SK-N-SH (cell line): ENCODE results near the gene ATP2A3. TPM values are rescaled to one million over a fixed set of nuclear protein-coding genes. Genes with fewer than 3 reads are reported as not detected.

Experiments
- CTCF ChIA-PET: fragments of 300-600, 350-600 bp; formaldehyde crosslinking; extraction: SDS; loops from one replicate; lab custom pipeline; 2021; lab: Yijun Ruan, JAX
- POLR2A ChIA-PET: fragments of 350-600 bp; sonication (Branson Sonifier 250); formaldehyde crosslinking; extraction: SDS; loops from one replicate; lab custom pipeline; 2020; ENCODE audit warnings: antibody characterized with exemption, inconsistent platforms; lab: Yijun Ruan, JAX
- DNase-seq: peaks from one replicate; pipeline ENCODE4 v3.0.0; 2012
- H2AFZ ChIP-seq: fragments of 200-600 bp; sonication (generic); 2 replicates; pipeline ENCODE4 v1.8.1; 2016; ENCODE audit warnings: antibody characterized with exemption, mild to moderate bottlenecking, low read depth
- H3F3A ChIP-seq: fragments of 200-600 bp; sonication (generic); replicated peaks from 2 replicates; pipeline ENCODE3; 2016; ENCODE audit warnings: antibody characterized with exemption, mild to moderate bottlenecking; ENCODE audit not compliant: insufficient read depth
- H3K27ac ChIP-seq, 2 experiments: fragments of 200-500 bp in 1 of 2; fragments of 200-600 bp in 1 of 2; sonication (Bioruptor generic) in 1 of 2; sonication (generic), shearing (Covaris generic) in 1 of 2; 2 replicates each; pipeline versions ENCODE4 v1.5.1 to v1.6.1; 2014 to 2016; ENCODE audit warnings: low read depth in 2 of 2, inconsistent platforms in 1 of 2, low read length in 1 of 2, mild to moderate bottlenecking in 1 of 2, mixed read lengths in 1 of 2
- H3K27me3 ChIP-seq: fragments of 200-600 bp; sonication (generic), shearing (Covaris generic); 2 replicates; pipeline ENCODE4 v1.6.1; 2016; ENCODE audit warnings: mixed run types; ENCODE audit not compliant: insufficient read depth
- H3K36me3 ChIP-seq, 2 experiments: fragments of 200-500 bp in 1 of 2; fragments of 200-600 bp in 1 of 2; sonication (Bioruptor generic) in 1 of 2; sonication (generic) in 1 of 2; replicated peaks in 1 of 2; 2 replicates each; pipeline versions ENCODE3 to v1.5.1; 2014 to 2016; ENCODE audit warnings: low read length in 1 of 2, mild to moderate bottlenecking in 1 of 2; ENCODE audit not compliant: insufficient read depth in 2 of 2, control insufficient read depth in 1 of 2
- H3K4me1 ChIP-seq, 2 experiments: fragments of 200-500 bp in 1 of 2; fragments of 200-600 bp in 1 of 2; sonication (Bioruptor generic) in 1 of 2; sonication (generic), shearing (Covaris generic) in 1 of 2; 2 replicates each; pipeline versions ENCODE4 v1.5.1 to v1.6.1; 2014 to 2016; ENCODE audit warnings: low read depth in 1 of 2, low read length in 1 of 2, mixed run types in 1 of 2; ENCODE audit not compliant: insufficient read depth in 2 of 2, control insufficient read depth in 1 of 2
- H3K4me2 ChIP-seq: fragments of 200-600 bp; sonication (generic), shearing (Covaris generic); 2 replicates; pipeline ENCODE4 v1.6.1; 2017; ENCODE audit warnings: mixed run types
- H3K4me3 ChIP-seq, 2 experiments: fragments of 200-500 bp in 1 of 2; fragments of 200-600 bp in 1 of 2; sonication (Bioruptor generic) in 1 of 2; sonication (generic), shearing (Covaris generic) in 1 of 2; 2 replicates each; pipeline versions ENCODE4 v1.5.1 to v1.8.1; 2014 to 2016; ENCODE audit warnings: low read depth in 2 of 2, inconsistent platforms in 1 of 2, low read length in 1 of 2, mild to moderate bottlenecking in 1 of 2, mixed read lengths in 1 of 2, moderate library complexity in 1 of 2
- H3K79me2 ChIP-seq: fragments of 200-600 bp; sonication (generic); 2 replicates; pipeline ENCODE4 v1.8.1; 2017; ENCODE audit warnings: mild to moderate bottlenecking; ENCODE audit not compliant: insufficient read depth
- H3K9ac ChIP-seq: fragments of 200-600 bp; sonication (generic); 2 replicates; pipeline ENCODE4 v1.6.1; 2017; ENCODE audit warnings: mixed run types
- H3K9me2 ChIP-seq: fragments of 200-600 bp; sonication (generic); 2 replicates; pipeline ENCODE4 v1.6.1; 2017; ENCODE audit warnings: mixed run types
- H3K9me3 ChIP-seq: fragments of 200-600 bp; sonication (generic); 2 replicates; pipeline ENCODE4 v1.6.1; 2017; ENCODE audit warnings: mixed run types, mild to moderate bottlenecking, moderate library complexity
- H4K20me1 ChIP-seq: fragments of 200-600 bp; sonication (generic); 2 replicates; pipeline ENCODE4 v1.6.1; 2017; ENCODE audit warnings: mild to moderate bottlenecking, mixed run types; ENCODE audit not compliant: insufficient read depth
- CHD2 ChIP-seq: fragments of 150-350 bp; IDR thresholded peaks from 2 replicates; pipeline ENCODE4 v1.6.1; 2018; ENCODE audit warnings: low read length; ENCODE audit not compliant: partially characterized antibody
- ELF1 ChIP-seq: IDR thresholded peaks from 2 replicates; pipeline ENCODE4 v1.4.0; 2012
- EP300 ChIP-seq, 2 experiments: IDR thresholded peaks; 2 replicates each; pipeline versions ENCODE4 v1.4.0 to v1.6.1; 2012; ENCODE audit warnings: borderline replicate concordance in 1 of 2, low read depth in 1 of 2, low read length in 1 of 2
- FOXJ3 ChIP-seq: sonication (generic); formaldehyde crosslinking; IDR thresholded peaks from 2 replicates; pipeline ENCODE4 v1.5.1; 2020; ENCODE audit warnings: mild to moderate bottlenecking, missing genetic modification reagents
- FOXM1 ChIP-seq: IDR thresholded peaks from 2 replicates; pipeline ENCODE4 v1.4.0; 2012; ENCODE audit warnings: low read depth, mild to moderate bottlenecking
- GABPA ChIP-seq: IDR thresholded peaks from 2 replicates; pipeline ENCODE4 v1.4.0; 2012; ENCODE audit warnings: low read depth, mild to moderate bottlenecking
- GATA2 ChIP-seq: sonication (generic); formaldehyde crosslinking; IDR thresholded peaks from 2 replicates; pipeline ENCODE4 v1.5.0; 2020; ENCODE audit warnings: mild to moderate bottlenecking, missing genetic modification reagents
- JUND ChIP-seq: IDR thresholded peaks from 2 replicates; pipeline ENCODE4 v1.4.0; 2012
- POLR2AphosphoS5 ChIP-seq: IDR thresholded peaks from 2 replicates; pipeline ENCODE4 v1.6.1; 2012; ENCODE audit warnings: low read depth, low read length
- RXRA ChIP-seq: IDR thresholded peaks from 2 replicates; pipeline ENCODE4 v1.4.0; 2012; ENCODE audit warnings: low read depth, mild to moderate bottlenecking, borderline replicate concordance
- SIN3A ChIP-seq: IDR thresholded peaks from 2 replicates; pipeline ENCODE4 v1.6.1; 2012; ENCODE audit warnings: low read depth, mild to moderate bottlenecking, low read length, moderate library complexity, borderline replicate concordance
- SMC3 ChIP-seq: IDR thresholded peaks from 2 replicates; pipeline ENCODE4 v1.6.1; 2012; ENCODE audit warnings: low read depth, low read length, improper control_type of control experiment
- TAF1 ChIP-seq: IDR thresholded peaks from 2 replicates; pipeline ENCODE4 v1.6.1; 2012; ENCODE audit warnings: low read depth, mild to moderate bottlenecking, low read length, moderate library complexity, borderline replicate concordance
- TCF12 ChIP-seq: IDR thresholded peaks from 2 replicates; pipeline ENCODE4 v1.4.0; 2012
- YY1 ChIP-seq: IDR thresholded peaks from 2 replicates; pipeline ENCODE4 v1.4.0; 2012; ENCODE audit warnings: low read depth, mild to moderate bottlenecking
- WGBS: methylation state at CpG from one replicate; pipeline ENCODE4 v1.1.6; 2017; ENCODE audit warnings: low lambda C conversion rate; 5-methylcytosine and 5-hydroxymethylcytosine counted together
- polyA plus RNA-seq, 3 experiments: library from polyadenylated mRNA; depleted of rRNA; stranded (reverse); fragments of >200 nt; gene quantifications; 2 replicates each; pipeline ENCODE4 v1.2.3, GENCODE V29; 2012
- TF ChIP-seq, protein P1 (sequence below): fragments of 150-350 bp; IDR thresholded peaks from 2 replicates; pipeline ENCODE4 v1.6.1; 2016; ENCODE audit warnings: mild to moderate bottlenecking, low read depth, low read length
- TF ChIP-seq, protein P2 (sequence below): IDR thresholded peaks from 2 replicates; pipeline ENCODE4 v1.4.0; 2012; ENCODE audit warnings: low read depth, borderline replicate concordance
- TF ChIP-seq, protein P3 (sequence below): IDR thresholded peaks from 2 replicates; pipeline ENCODE4 v1.4.0; 2012; ENCODE audit warnings: low read depth, borderline replicate concordance
- TF ChIP-seq, protein P4 (sequence below): IDR thresholded peaks from 2 replicates; pipeline ENCODE4 v1.4.0; 2012; ENCODE audit warnings: low read depth

ATP2A3 gene
- polyA plus RNA-seq, 1 of the 3 experiments (the other 2 are of a cell fraction) = 2.1 TPM

DNA sequence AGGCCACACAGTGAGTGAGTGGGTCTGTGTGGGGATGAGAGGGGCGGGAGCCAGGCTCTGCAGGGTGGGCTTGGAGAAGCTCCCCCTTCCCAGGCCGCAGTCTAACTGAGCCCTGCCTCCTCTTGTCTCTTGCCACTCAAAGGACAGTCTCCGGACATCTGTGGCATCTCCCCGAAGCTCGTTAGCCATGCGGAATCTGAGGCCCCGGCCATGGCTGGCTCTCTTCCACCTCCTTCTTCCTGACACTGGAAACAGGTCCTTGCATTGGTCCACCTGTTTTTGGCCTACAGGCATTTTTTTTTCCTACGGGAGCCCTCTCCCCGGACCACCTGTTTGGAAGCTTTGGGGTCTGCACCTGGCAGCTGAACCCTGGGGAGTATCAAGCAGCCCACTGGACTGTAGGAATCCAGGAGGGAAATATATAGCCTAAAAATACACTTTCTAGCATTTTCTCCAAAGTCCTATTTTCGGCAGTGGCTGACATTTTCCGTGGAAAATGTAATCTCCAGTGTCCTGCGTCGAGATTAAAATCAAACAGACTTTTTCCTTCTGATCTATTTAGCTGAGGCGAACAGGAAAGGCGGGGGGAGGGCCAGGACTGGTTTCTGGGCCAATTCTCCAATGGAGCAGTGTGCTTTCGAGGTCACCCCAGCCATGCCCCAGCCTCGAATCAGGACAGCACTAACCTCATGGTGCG, 9.1 kb downstream of the ATP2A3 start (continued):
- TF ChIP-seq, protein P1, sequence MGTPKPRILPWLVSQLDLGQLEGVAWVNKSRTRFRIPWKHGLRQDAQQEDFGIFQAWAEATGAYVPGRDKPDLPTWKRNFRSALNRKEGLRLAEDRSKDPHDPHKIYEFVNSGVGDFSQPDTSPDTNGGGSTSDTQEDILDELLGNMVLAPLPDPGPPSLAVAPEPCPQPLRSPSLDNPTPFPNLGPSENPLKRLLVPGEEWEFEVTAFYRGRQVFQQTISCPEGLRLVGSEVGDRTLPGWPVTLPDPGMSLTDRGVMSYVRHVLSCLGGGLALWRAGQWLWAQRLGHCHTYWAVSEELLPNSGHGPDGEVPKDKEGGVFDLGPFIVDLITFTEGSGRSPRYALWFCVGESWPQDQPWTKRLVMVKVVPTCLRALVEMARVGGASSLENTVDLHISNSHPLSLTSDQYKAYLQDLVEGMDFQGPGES = no peak
- TF ChIP-seq YY1 (no peak), SMC3 (no peak), FOXJ3 (no peak), CHD2 (no peak), POLR2AphosphoS5 (no peak), SIN3A (no peak)
- TF ChIP-seq, protein P2, sequence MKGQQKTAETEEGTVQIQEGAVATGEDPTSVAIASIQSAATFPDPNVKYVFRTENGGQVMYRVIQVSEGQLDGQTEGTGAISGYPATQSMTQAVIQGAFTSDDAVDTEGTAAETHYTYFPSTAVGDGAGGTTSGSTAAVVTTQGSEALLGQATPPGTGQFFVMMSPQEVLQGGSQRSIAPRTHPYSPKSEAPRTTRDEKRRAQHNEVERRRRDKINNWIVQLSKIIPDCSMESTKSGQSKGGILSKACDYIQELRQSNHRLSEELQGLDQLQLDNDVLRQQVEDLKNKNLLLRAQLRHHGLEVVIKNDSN = no peak

DNA sequence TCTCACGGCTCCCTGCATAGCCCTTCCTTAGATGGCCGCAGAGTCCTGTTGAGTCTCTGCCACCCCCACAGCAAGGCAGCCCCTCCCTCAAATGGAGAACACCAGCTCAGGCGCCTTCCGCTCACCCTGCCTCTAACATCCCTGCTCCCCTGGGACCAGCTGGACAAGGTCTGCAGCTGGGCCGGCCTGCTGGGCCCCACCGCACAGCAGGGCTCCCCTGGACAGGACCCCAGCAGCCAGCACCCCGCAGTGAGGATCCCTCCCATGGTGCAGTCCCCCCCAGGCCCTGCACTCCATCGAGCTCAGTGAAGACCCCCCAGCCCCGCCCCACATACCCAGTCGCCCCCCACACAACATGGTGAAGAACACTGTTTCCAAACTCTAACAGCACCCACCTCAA, 10.2 kb downstream of the ATP2A3 start:
- no peak overlapping the region for H3K9ac ChIP-seq
- no peak for DNase-seq
- H3K9me2 ChIP-seq = no peaks in the 10 kb centered on the region
- ChIA-PET POLR2A (interaction anchor here (1.0 kb wide), 1 partner anchor 47 kb away, joined by 8 read pairs; no protein-coding TSS in a partner anchor), CTCF (interaction anchor here (1.1 to 1.5 kb wide), 4 partner anchors 11 to 121 kb away, joined by 3 to 5 read pairs (median 4); no protein-coding TSS in a partner anchor)
- H3F3A ChIP-seq = no peaks in the 10 kb centered on the region
- no peaks in the 10 kb centered on the region for H3K79me2 ChIP-seq
- no peaks in the 10 kb centered on the region for H3K9me3 ChIP-seq
- H4K20me1 ChIP-seq = no peaks in the 10 kb centered on the region
- H3K27me3 ChIP-seq = no peaks in the 10 kb centered on the region
- no peak overlapping the region for H3K4me2 ChIP-seq
- no peak overlapping the region for H2AFZ ChIP-seq
- H3K4me1 ChIP-seq = peaks cover 0 to 16% of the 10 kb centered on the region in 2 experiments; a peak in 1 of 4 replicates
- no peaks in the 10 kb centered on the region for H3K36me3 ChIP-seq
- WGBS = 78% methylated on average over 5 of the region's 10 CpGs
- no peak overlapping the region for H3K4me3 ChIP-seq
- TF ChIP-seq EP300 (IDR thresholded peaks at IDR 0.05; ENCODE audit: borderline replicate concordance in 1 of 2, low read depth in 1 of 2, low read length in 1 of 2) = no peak
- no peak for TF ChIP-seq FOXM1
- no peak overlapping the region for H3K27ac ChIP-seq

DNA sequence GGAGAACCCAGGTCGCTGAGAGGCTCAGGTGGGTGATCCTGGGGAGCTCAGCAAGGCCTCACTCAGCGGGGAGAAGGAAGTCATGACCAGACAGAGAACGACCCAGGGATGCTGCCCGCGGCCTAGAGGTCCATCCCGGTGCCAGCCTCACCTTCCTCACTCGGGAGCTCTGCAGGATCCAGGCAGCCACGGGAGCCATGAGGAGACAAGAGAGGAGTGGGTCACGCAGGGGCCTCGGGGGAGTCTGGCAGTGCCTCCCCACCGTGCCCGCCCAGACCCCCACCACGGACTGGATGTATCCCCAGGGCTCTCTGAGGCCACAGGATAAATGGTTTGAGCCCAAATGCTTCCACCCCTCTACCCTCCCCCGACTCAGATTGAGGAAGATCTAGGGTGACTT, 10.7 kb downstream of the ATP2A3 start:
- no peaks in the 10 kb centered on the region for H3K27me3 ChIP-seq
- no peaks in the 10 kb centered on the region for H3K9me3 ChIP-seq
- no peaks in the 10 kb centered on the region for H3K9me2 ChIP-seq
- POLR2A ChIA-PET = no interaction called here
- H4K20me1 ChIP-seq = no peaks in the 10 kb centered on the region
- H3K36me3 ChIP-seq = no peaks in the 10 kb centered on the region
- no peaks in the 10 kb centered on the region for H3F3A ChIP-seq
- CTCF ChIA-PET = interaction anchor here (1.1 to 1.4 kb wide), 3 partner anchors 11 to 122 kb away, joined by 3 to 5 read pairs (median 4); no protein-coding TSS in a partner anchor
- no peak overlapping the region for H3K4me3 ChIP-seq
- no peaks in the 10 kb centered on the region for H3K79me2 ChIP-seq
- no peak overlapping the region for H3K27ac ChIP-seq
- H3K9ac ChIP-seq = no peak overlapping the region
- TF ChIP-seq EP300 (IDR thresholded peaks at IDR 0.05; ENCODE audit: borderline replicate concordance in 1 of 2, low read depth in 1 of 2, low read length in 1 of 2) (no peak), GATA2 (CRISPR knock-in tag) (no peak), ELF1 (no peak), JUND (no peak), RXRA (no peak), TCF12 (no peak), FOXJ3 (no peak), FOXM1 (no peak), TAF1 (no peak), GABPA (no peak)
- TF ChIP-seq, protein P3, sequence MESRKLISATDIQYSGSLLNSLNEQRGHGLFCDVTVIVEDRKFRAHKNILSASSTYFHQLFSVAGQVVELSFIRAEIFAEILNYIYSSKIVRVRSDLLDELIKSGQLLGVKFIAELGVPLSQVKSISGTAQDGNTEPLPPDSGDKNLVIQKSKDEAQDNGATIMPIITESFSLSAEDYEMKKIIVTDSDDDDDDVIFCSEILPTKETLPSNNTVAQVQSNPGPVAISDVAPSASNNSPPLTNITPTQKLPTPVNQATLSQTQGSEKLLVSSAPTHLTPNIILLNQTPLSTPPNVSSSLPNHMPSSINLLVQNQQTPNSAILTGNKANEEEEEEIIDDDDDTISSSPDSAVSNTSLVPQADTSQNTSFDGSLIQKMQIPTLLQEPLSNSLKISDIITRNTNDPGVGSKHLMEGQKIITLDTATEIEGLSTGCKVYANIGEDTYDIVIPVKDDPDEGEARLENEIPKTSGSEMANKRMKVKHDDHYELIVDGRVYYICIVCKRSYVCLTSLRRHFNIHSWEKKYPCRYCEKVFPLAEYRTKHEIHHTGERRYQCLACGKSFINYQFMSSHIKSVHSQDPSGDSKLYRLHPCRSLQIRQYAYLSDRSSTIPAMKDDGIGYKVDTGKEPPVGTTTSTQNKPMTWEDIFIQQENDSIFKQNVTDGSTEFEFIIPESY = no peak
- TF ChIP-seq, protein P4, sequence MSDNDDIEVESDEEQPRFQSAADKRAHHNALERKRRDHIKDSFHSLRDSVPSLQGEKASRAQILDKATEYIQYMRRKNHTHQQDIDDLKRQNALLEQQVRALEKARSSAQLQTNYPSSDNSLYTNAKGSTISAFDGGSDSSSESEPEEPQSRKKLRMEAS = no peak
- TF ChIP-seq, protein P2 = no peak
- H2AFZ ChIP-seq = no peak overlapping the region
- H3K4me2 ChIP-seq = no peak overlapping the region
- peaks cover 0 to 16% of the 10 kb centered on the region in 2 experiments; a peak in 1 of 4 replicates for H3K4me1 ChIP-seq
- WGBS = 55% methylated on average over 8 of the region's 14 CpGs
- DNase-seq = no peak
